Ovary (tissue), 9 donors: ENCODE data around the gene SPOPL. TPM values are rescaled to one million over a fixed set of nuclear protein-coding genes. Genes with fewer than 3 reads are reported as not detected.

Experiments used
- DNase-seq, 5 donors: peaks; one replicate each; pipeline ENCODE4 v3.0.0-alpha.2; 2019 to 2020
- H3K27ac ChIP-seq, 2 donors: fragments of 200-600 bp; one replicate each; pipeline versions ENCODE4 v1.5.1 to v1.8.0; 2019 to 2022
- H3K27me3 ChIP-seq: fragments of 200-600 bp; one replicate; pipeline ENCODE4 v1.8.0; 2022
- H3K36me3 ChIP-seq: fragments of 200-600 bp; sonication (generic); one replicate; pipeline ENCODE4 v1.5.1; 2019
- H3K4me1 ChIP-seq: one replicate; pipeline ENCODE4 v1.8.1; 2013; ENCODE audit warnings: mild to moderate bottlenecking, moderate library complexity; ENCODE audit not compliant: insufficient read depth
- H3K4me3 ChIP-seq: fragments of 200-600 bp; sonication (generic); one replicate; pipeline ENCODE4 v1.5.1; 2017
- H3K9me3 ChIP-seq, 2 donors: fragments of 200-600 bp in 1 of 2; sonication (generic) in 1 of 2; one replicate each; pipeline versions ENCODE4 v1.5.1 to v1.8.1; 2013 to 2019; ENCODE audit warnings: mild to moderate bottlenecking in 1 of 2, moderate library complexity in 1 of 2
- EP300 ChIP-seq: sonication (generic); formaldehyde crosslinking; IDR thresholded peaks from one replicate; pipeline ENCODE4 v1.6.1; 2017; ENCODE audit warnings: antibody characterized with exemption
- POLR2A ChIP-seq: fragments of 450-650 bp; IDR thresholded peaks from one replicate; pipeline ENCODE4 v1.6.1; 2017; ENCODE audit warnings: antibody characterized with exemption, mild to moderate bottlenecking, moderate library complexity
- whole genome bisulfite sequencing, 3 donors: extraction: QIAGEN DNeasy Blood & Tissue Kit in 1 of 3; methylation state at CpG; one replicate each; pipeline versions ENCODE4 v1.1.5 to v1.1.7; 2013 to 2017; 5-methylcytosine and 5-hydroxymethylcytosine counted together
- intact Hi-C, 4 donors: fragments of 100-400 bp; cut with DNase I; formaldehyde crosslinking; loops; one replicate each; pipeline versions ENCODE4 v1.11.0 to v1.15.1; 2022 to 2023
- polyA plus RNA-seq, 2 donors: library from polyadenylated mRNA; stranded (reverse); fragments of 200-250 nt in 1 of 2; fragments of 350-450 nt in 1 of 2; fragmentation: Illumina TruSeq in 1 of 2; extraction: RNeasy Lipid Tissue Mini Kit (QIAGEN cat#74804) in 1 of 2; gene quantifications; one replicate each; pipeline ENCODE4 v1.2.3, GENCODE V29; 2013 to 2014
- total RNA-seq, 7 donors: library from RNA; depleted of rRNA in 2 of 7; stranded (reverse); fragments of >200 nt in 2 of 7; fragmentation: NEBNext Ultra II Directional in 3 of 7; extraction: Animal tissue kit (Norgen Biotek cat#: 25700) in 3 of 7; gene quantifications; one replicate each; pipeline versions ENCODE4 v1.1.0 to v1.2.4, GENCODE V29; 2016 to 2023
- TF ChIP-seq, protein P1 (sequence below), 3 donors: fragments of 450-650 bp in 2 of 3; fragments of 200-600 bp in 1 of 3; IDR thresholded peaks; one replicate each; pipeline versions ENCODE4 v1.5.1 to v1.8.0; 2016 to 2022; ENCODE audit warnings: antibody characterized with exemption in 3 of 3, mild to moderate bottlenecking in 1 of 3
- donor health status: DM: no; HTN: no; CAD: no; lungs with moderate emphysema.
- donor health status: DM: no; HTN: no; CAD: no.
- donor health status: Bipolar disorder and iron deficiency.
- donor health status: DM: yes; HTN: yes; CAD: no.
- donor health status: DM: no; HTN: no; CAD: no.
- donor health status: DM: yes; HTN: yes; CAD: no.

Gene SPOPL
- total and polyA plus RNA-seq, 9 donors, result 10.9 to 30.9 (median 23.6) TPM

DNA sequence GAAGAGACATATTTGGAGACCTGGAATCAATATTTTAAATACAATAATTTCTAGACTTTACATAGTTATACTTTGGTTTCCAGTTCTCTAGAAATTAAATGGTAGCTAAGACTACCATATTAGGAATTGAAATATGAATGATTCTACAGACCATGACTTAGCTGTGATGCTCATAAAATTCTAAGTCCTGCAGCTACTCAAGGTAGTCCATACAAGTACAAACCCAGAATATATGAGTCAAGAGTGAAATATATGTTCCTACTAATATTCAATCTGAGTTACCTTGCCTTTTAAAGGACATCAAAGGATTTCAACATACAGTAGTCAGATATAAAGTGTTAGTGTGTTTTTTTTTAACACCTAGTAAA is 10.1 kb upstream of the SPOPL start:
- no peak overlapping the region for H3K27ac ChIP-seq
- no peak for TF ChIP-seq POLR2A
- TF ChIP-seq, protein P1, sequence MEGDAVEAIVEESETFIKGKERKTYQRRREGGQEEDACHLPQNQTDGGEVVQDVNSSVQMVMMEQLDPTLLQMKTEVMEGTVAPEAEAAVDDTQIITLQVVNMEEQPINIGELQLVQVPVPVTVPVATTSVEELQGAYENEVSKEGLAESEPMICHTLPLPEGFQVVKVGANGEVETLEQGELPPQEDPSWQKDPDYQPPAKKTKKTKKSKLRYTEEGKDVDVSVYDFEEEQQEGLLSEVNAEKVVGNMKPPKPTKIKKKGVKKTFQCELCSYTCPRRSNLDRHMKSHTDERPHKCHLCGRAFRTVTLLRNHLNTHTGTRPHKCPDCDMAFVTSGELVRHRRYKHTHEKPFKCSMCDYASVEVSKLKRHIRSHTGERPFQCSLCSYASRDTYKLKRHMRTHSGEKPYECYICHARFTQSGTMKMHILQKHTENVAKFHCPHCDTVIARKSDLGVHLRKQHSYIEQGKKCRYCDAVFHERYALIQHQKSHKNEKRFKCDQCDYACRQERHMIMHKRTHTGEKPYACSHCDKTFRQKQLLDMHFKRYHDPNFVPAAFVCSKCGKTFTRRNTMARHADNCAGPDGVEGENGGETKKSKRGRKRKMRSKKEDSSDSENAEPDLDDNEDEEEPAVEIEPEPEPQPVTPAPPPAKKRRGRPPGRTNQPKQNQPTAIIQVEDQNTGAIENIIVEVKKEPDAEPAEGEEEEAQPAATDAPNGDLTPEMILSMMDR (IDR thresholded peaks at IDR 0.05), result no peak
- no peak for TF ChIP-seq EP300
- no peaks in the 10 kb centered on the region for H3K36me3 ChIP-seq
- H3K9me3 ChIP-seq, result no peaks in the 10 kb centered on the region
- intact Hi-C loops, result no loop called here
- no peak overlapping the region for H3K4me3 ChIP-seq
- no peaks in the 10 kb centered on the region for H3K4me1 ChIP-seq
- DNase-seq, result no peak
- no peaks in the 10 kb centered on the region for H3K27me3 ChIP-seq

DNA sequence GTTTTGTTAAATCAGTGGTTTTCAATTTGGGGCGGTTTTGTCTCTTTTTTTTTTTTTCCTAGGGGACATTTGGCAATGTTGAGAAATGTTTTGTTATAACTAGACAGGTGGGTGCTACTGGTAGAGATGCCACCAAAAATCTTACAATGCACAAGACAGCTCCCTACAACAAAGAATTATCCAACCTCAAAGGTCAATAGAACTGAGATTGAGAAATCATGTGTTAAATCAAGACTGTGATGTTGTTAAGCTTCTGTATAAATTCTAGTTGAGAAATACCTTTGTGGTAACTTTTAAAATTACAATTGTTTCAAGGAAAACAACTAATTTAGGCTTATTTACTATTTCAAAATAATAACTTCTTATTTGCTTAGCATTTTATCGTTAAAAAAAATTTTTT is 9.4 kb upstream of the SPOPL start:
- H3K4me3 ChIP-seq, result no peak overlapping the region
- WGBS, 3 donors, result 93 to 98% (median 94%) methylated on average over 2 of the region's 2 CpGs
- DNase-seq, result no peak
- H3K36me3 ChIP-seq, result no peaks in the 10 kb centered on the region
- TF ChIP-seq EP300 (no peak), POLR2A (no peak)
- TF ChIP-seq, protein P1 (IDR thresholded peaks at IDR 0.05), result no peak
- no peak overlapping the region for H3K27ac ChIP-seq
- intact Hi-C loops, result no loop called here
- no peaks in the 10 kb centered on the region for H3K4me1 ChIP-seq
- H3K27me3 ChIP-seq, result no peaks in the 10 kb centered on the region
- no peaks in the 10 kb centered on the region for H3K9me3 ChIP-seq

DNA sequence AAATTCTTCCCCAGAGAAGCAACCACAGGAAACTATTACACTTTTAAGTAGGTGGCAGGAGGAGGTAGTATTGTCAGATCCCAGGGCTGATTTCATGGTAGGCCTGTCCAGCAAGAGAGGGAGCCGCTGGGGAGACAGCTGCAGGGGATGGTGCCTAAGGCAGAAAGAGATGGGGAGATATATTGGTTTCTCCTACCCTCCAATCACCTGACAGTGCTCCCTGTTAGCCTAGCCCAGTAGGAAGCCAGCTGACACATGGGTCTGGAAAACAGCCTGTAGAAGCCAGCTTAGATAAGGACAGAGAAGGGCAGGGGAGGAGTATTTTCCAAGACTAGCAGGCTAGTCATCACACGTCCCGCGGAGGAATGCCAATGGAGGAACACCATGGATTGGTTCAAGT is 8.2 kb upstream of the SPOPL start:
- H3K4me3 ChIP-seq, result no peak overlapping the region
- no peaks in the 10 kb centered on the region for H3K36me3 ChIP-seq
- TF ChIP-seq, protein P1 (IDR thresholded peaks at IDR 0.05), result no peak
- TF ChIP-seq EP300, result no peak
- TF ChIP-seq POLR2A, result no peak
- intact Hi-C loops, result no loop called here
- no peaks in the 10 kb centered on the region for H3K27me3 ChIP-seq
- H3K9me3 ChIP-seq, result no peaks in the 10 kb centered on the region
- H3K4me1 ChIP-seq, result no peaks in the 10 kb centered on the region
- DNase-seq, result no peak
- no peak overlapping the region for H3K27ac ChIP-seq
- WGBS, 3 donors, result 84 to 89% (median 85%) methylated on average over 4 of the region's 4 CpGs

DNA sequence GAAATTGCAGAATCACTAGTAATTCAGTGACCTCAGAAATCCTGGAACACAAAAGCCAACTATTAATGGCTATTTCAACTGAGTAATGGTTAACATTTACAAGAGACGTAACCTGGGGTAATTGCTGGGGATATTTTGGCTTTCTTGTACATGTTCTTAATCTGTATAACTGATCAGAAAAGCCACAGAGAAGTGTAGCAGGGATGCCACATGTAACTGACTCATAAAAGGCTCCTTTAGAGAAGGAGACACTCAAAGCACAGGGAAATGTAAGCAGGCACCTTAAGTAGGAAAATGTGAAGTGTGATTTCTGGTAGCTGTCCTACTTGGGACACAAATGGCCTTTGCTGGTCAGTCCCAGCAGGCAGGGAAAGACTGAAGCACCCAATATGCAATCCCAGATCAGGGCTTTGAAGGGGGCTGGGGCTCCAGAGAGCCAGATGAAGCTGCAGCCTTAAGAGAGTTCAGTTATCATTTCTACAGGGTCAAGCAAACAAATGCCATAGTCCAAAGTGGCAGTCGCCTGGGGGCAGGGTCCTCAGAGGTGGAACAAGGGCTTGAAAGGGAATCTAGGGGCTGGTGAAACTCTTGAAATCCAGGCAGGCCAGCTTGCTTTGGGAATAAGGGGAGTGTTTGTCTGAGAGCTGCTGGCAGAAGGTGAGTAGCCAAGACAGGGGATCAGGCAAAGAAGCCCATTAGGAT is 7.2 kb upstream of the SPOPL start:
- no peak overlapping the region for H3K4me3 ChIP-seq
- intact Hi-C loops, result no loop called here
- WGBS, 3 donors, result 79 to 87% (median 82%) methylated on average over 2 of the region's 2 CpGs

More for the DNA sequence above, 7.2 kb upstream of the SPOPL start:
- TF ChIP-seq POLR2A, result no peak
- no peak for TF ChIP-seq EP300
- TF ChIP-seq, protein P1 (IDR thresholded peaks at IDR 0.05), result no peak
- no peak for DNase-seq
- Histone ChIP-seq H3K4me1 (no peaks in the 10 kb centered on the region), H3K27ac (no peak overlapping the region), H3K9me3 (no peaks in the 10 kb centered on the region), H3K27me3 (no peaks in the 10 kb centered on the region), H3K36me3 (no peaks in the 10 kb centered on the region)
